GM19455 (cell line): ENCODE data around the gene TBC1D3L.
"Not testable (repeated sequence)": the region's sequence is repeated elsewhere in the genome, so short reads cannot be mapped to it uniquely, and the experiment has no call there.

Source experiments
- ATAC-seq: cut with Tn5 transposase; IDR thresholded peaks from one replicate; pipeline ENCODE4 v1.9.1; 2021; ENCODE audit not compliant: unreplicated experiment

Gene TBC1D3L

DNA sequence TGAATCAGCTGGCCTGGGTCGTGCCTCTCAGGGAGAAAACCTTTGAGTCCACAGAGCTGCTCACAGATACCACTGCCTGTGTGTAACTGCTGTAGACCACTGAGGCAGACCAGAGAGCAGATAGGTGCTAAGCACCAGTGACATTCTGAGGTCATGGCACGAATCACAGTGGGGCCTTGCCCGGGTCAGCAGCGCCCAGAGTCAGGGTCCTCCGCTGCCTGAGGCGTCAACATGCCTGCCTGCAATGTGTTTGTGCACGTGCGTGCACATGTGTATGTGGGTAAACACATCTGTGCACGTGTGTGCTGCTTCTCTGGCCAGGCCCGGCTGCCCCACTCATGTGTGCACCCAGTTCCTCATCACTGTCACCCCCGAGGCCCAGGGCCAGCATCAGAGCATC, at the start of gene TBC1D3L:
Gene TBC1D3L, minus strand, starts transcription at position 101 of the 400 bp plus-strand sequence. CDS start 1,540 bp downstream, outside the sequence.
- not testable (repeated sequence) for ATAC-seq

DNA sequence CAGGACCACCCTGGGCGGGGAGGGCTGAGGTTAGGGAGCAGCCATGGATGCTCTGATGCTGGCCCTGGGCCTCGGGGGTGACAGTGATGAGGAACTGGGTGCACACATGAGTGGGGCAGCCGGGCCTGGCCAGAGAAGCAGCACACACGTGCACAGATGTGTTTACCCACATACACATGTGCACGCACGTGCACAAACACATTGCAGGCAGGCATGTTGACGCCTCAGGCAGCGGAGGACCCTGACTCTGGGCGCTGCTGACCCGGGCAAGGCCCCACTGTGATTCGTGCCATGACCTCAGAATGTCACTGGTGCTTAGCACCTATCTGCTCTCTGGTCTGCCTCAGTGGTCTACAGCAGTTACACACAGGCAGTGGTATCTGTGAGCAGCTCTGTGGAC, 14.8 kb upstream of the TBC1D3L start, which contains the start of gene TBC1D3D:
Gene TBC1D3D, plus strand, starts transcription at position 301 of the 400 bp plus-strand sequence. CDS start 1,585 bp downstream, outside the sequence.
- ATAC-seq, result not testable (repeated sequence)
